Measurements from ENCODE around the gene TMEM132D.
"Not testable (repeated sequence)": the region's sequence is repeated elsewhere in the genome, so short reads cannot be mapped to it uniquely, and the experiment has no call there.

TMEM132D gene

DNA sequence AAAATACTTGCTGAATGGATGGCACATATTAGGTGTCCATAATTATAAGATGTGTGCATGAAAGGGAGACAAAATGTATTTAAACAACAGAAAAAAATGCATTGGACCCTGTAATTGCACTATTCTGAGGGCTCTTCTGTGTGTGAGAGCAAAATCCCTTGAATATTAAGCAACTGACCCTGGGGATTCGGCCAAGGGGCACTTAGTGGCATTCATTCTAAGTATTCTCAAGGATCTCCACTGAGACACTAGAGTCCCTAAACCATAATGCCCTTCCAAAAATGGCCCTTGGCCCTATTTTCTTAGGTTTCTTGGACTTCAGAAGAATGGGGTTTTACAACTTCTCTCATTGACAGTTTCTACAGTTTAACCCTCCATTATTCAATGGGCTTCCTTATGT lies 662.0 kb downstream of the TMEM132D start:
- DNase-seq (ENCODE audit: low read depth, low spot score), result no peak

DNA sequence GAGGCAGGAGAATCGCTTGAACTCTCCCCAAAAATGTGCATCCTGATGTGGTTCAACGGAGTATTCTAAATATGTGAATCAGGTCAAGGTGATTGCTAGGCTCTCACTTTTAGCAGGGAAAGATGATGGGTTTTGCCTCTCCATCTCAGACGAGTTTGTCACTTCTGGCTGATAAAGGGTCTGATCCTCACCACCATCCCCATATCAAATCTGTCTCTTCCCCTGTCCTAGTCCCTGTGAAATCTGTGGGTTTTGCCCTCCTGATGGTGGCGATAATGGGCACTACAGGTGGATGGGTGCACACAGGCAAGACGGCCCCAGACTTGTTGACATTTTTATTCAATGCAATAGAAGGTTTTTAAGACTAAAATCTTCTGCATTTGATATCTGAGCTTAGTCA lies 665.9 kb downstream of the TMEM132D start:
- no peak for DNase-seq (ENCODE audit: low read depth, low spot score)

DNA sequence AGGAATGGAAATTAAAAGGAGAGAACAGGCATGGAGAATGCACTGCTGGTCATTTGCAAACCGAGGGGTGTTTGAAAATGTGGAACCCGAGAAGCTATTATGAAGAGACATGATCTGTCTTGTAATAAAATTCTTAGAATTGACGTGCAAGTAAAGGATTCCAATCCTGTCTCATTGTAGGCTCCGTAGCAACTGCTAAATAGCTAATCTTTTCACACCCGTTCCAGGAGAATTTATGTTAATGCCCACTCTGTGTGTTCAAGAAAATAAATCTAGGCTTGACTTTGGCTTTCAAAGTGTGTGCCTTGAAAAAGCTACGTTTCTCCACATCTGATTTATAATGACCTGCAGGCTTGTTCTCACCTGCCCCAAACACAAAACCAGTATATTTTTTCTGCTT lies 669.6 kb downstream of the TMEM132D start:
- DNase-seq (ENCODE audit: low read depth, low spot score), result no peak

DNA sequence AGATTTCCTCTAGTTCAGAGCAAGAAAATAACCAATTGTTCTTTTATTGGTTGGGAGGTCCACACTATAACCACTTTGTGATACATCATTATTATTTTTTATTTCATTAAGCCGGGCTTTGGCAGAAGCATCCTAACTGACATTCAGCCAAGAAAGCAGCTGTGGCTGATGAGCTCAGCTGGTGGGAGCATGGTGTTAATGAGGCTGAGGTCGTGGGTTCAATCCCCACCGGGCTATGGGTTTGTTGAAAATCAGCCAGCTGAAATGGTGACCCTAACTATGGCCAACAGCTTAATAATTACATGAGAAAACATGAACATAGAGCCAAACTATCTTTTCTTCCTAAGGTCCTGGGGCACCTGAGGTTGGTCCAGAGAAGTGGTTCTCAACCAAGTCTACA lies 672.3 kb downstream of the TMEM132D start:
- DNase-seq (ENCODE audit: low read depth, low spot score), result no peak

GRCh38 chr12:129230995-129231394 lies 672.8 kb downstream of the TMEM132D start:
- DNase-seq (ENCODE audit: low read depth, low spot score), result no peak

- no peak for DNase-seq (ENCODE audit: low read depth, low spot score)
These were observed 677.0 kb downstream of the TMEM132D start for GRCh38 chr12:129226851-129227250.

- DNase-seq (ENCODE audit: low read depth, low spot score), result no peak
These were observed 677.8 kb downstream of the TMEM132D start for GRCh38 chr12:129226005-129226404.

- no peak for DNase-seq (ENCODE audit: low read depth, low spot score)
These were observed 688.3 kb downstream of the TMEM132D start for GRCh38 chr12:129215556-129215955.

GRCh38 chr12:129213551-129213950 lies 690.3 kb downstream of the TMEM132D start:
- no peak for DNase-seq (ENCODE audit: low read depth, low spot score)

DNA sequence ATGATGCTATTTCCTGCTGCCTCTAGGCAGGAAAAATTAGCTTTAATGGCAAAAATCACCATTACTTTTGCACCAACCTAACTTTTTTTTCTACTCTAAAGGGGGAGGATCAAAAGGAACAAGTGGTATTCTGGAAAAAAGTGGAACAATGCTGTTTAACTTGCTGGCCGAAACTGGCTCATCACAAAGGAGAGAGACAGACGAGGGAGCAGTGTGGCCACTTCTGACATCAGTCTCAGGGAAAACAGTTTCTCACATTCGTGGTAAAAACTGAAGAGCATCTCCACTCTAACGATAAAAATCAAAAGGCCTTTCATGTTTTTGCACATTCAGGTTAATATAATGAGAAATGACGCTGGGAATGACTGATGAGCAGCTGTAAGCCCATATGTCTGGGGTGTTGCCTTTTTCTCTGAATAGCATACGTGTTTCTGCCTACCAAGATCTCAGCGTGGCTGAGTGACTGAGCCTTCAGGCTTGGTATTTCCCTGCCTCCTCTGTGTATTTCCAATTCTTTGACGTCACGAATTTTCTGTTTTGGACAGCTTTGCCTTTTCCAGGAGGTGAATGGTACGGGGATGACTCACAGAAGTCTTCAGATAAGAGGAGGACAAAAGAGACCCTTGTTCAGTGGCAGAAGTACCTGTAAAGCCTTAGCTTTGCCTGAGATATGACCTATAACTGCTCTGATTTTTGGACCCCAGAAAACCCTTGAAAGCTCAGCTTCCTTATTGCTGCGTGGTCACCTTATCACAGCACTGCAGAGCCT lies 691.8 kb downstream of the TMEM132D start:
- no peak for DNase-seq (ENCODE audit: low read depth, low spot score)

- DNase-seq (ENCODE audit: low read depth, low spot score), result no peak
These were observed 695.3 kb downstream of the TMEM132D start for GRCh38 chr12:129208566-129208965.

GRCh38 chr12:129207084-129207483 lies 696.7 kb downstream of the TMEM132D start:
- no peak for DNase-seq (ENCODE audit: low read depth, low spot score)

DNA sequence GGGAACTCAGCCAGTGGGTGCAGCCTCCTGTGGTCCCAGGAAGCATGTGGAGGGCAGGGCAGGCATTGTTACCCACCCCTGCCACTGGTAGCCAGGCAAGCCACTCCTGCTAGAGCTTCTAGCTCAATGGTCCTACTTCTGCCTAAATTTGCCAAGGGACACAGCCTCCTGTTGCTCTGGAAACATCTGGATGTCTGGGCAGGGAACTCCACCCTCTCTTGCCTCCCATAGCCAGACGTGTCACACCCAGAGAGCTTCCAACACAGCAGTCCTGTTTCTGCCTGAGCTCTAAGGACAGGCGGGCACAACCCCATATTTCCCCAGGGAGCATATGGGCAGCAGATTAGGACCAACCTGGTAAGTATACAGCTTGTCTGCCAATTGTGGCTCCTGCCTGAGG lies 700.4 kb downstream of the TMEM132D start:
- DNase-seq (ENCODE audit: low read depth, low spot score), result no peak

DNA sequence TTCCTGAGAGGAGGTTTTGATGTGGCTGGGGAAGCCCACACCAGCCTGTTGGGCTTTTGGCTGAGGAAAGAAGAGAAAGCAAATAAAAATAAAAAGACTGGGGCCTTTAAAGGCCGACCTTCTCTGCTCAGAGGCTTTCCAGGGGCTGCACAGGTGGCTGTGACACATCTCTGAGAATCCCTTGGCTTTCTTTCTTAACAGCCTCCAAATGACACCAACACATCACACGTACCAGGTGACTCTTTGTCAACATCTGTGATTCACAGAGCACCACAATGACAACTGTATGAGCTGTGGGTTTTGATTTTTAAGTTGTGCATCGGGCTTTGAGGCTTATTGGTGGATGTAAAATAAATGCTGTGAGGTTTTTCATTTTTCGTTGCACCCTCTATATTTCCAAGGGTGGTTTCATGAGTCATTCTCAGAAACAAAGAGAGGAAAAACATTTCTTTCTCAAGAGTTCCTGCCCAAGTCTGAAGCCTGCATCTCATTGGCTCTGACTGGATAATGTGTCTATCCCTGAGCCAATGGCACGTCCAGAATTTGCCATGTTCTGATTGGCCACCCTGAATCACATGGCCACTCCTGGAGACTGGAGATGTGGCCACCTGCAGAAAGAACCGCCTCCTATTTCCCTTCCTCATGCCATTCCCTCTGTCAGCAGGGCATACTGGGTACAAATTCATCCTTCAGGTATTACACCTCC lies 701.6 kb downstream of the TMEM132D start:
- no peak for DNase-seq (ENCODE audit: low read depth, low spot score)

- no peak for DNase-seq (ENCODE audit: low read depth, low spot score)
These were observed 702.8 kb downstream of the TMEM132D start for GRCh38 chr12:129201029-129201428.

GRCh38 chr12:129200576-129200975 lies 703.2 kb downstream of the TMEM132D start:
- DNase-seq (ENCODE audit: low read depth, low spot score), result no peak

- DNase-seq (ENCODE audit: low read depth, low spot score), result no peak
These were observed 706.9 kb downstream of the TMEM132D start for GRCh38 chr12:129196927-129197326.

DNA sequence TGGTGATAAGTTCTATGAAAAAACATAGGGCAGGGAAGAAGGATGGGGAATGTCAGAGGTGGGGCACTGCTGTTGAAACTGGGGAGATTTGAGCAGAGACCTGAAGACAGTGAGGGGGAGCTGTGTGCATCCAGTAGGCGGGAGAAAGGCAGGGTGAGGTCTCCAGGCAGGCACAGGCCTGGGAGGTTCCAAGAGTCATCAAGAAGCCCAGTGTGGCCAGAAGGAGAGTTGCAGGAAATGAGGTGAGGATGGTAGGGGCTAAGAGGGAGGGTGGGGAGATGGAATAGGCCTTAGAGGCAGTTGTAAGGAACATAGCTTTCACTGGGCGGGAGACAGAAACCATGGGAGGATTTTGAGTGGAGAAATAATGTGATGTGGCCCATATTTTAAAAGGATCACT lies 708.7 kb downstream of the TMEM132D start:
- DNase-seq (ENCODE audit: low read depth, low spot score), result no peak

- DNase-seq (ENCODE audit: low read depth, low spot score), result no peak
These were observed 710.5 kb downstream of the TMEM132D start for GRCh38 chr12:129193263-129193871.

DNA sequence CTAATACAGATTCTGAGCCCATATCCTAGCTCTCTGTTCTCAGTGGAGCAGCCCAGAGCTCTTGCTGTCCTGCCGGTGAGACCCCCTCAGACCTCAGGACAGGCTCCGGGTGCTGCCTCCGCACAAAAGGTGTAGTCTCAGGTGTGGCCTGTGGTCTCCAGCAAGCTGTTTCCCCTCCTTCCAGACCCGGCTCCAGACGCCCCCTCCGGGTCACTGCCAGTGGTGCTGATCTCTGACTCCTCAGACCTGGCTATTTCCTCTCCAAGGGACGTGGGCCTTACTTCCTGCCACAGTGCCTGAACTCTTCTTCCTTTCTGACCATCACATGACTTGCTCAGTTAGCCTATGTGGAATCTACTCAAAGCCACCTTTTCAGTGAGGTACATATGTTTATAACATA lies 713.0 kb downstream of the TMEM132D start:
- no peak for DNase-seq (ENCODE audit: low read depth, low spot score)

DNA sequence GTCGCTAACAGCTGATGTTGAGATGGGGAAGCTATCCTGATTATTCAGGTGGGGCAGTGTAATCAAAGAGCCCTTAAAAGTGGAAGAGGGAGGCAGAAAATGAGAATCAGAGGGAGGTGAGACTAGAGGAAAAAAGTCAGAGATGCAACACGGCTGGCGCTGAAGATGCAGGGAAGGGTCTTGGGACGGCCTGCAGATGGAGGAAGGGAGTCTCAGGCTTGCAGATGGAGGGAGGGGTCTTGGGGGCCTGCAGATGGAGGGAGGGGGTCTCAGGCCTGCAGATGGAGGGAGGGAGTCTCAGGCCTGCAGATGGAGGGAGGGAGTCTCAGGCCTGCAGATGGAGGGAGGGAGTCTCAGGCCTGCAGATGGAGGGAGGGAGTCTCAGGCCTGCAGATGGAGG lies 713.9 kb downstream of the TMEM132D start:
- DNase-seq (ENCODE audit: low read depth, low spot score), result not testable (repeated sequence)

- no peak for DNase-seq (ENCODE audit: low read depth, low spot score)
These were observed 716.9 kb downstream of the TMEM132D start for GRCh38 chr12:129186952-129187351.

DNA sequence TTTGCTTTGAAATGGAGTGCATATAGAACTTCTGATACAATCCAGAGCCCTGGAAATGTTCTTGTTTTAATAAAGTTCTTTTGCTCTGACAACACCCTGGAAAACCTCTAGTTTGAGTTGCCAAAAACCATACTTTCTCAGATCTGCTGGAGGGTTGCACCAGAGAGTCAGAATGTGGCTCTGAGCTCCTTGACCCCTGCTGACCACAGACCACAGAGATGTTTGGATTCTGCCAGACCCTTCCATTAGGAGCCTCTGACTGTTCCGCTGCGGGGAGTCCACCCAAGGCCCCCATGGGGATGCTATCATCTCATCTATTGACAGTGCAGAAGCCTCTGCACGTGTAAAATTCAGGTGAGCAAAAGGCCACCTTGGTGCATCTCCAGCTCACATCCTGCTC lies 718.0 kb downstream of the TMEM132D start:
- no peak for DNase-seq (ENCODE audit: low read depth, low spot score)
